DND-41 (cell line): ENCODE results near the gene SRL.

Experiments used
- ATAC-seq: fragments of 200-7000 bp; cut with Tn5 transposase; 3 replicates; pipeline ENCODE4 v1.9.1; 2021; ENCODE audit warnings: low read depth; ENCODE audit not compliant: insufficient read depth
- DNase-seq: peaks from one replicate; pipeline ENCODE4 v3.0.0-alpha.2; 2020
- H2AFZ ChIP-seq: 2 replicates; pipeline ENCODE4 v1.6.0; 2012; ENCODE audit warnings: low read depth, low read length
- H3K27ac ChIP-seq: 2 replicates; pipeline ENCODE4 v1.5.1; 2012; ENCODE audit warnings: low read length, inconsistent platforms
- H3K27me3 ChIP-seq: fragments of 200-600 bp; sonication (generic); 2 replicates; pipeline ENCODE4 v1.6.0; 2012; ENCODE audit warnings: low read length, mild to moderate bottlenecking, inconsistent platforms; ENCODE audit not compliant: insufficient read depth, poor library complexity
- H3K36me3 ChIP-seq: 2 replicates; pipeline ENCODE4 v1.5.1; 2012; ENCODE audit warnings: low read length, inconsistent platforms; ENCODE audit not compliant: insufficient read depth
- H3K4me1 ChIP-seq: 2 replicates; pipeline ENCODE4 v1.5.1; 2012; ENCODE audit warnings: mild to moderate bottlenecking, low read length; ENCODE audit not compliant: insufficient read depth
- H3K4me2 ChIP-seq: 2 replicates; pipeline ENCODE4 v1.6.0; 2012; ENCODE audit warnings: mild to moderate bottlenecking, moderate library complexity, low read length, inconsistent platforms; ENCODE audit not compliant: insufficient read depth
- H3K4me3 ChIP-seq, 2 experiments: fragments of 200-600 bp in 1 of 2; shearing (Covaris generic) in 1 of 2; 2 replicates each; pipeline ENCODE4 v1.5.1; 2012 to 2016; ENCODE audit warnings: inconsistent platforms in 2 of 2, low read length in 2 of 2, mild to moderate bottlenecking in 2 of 2, low read depth in 1 of 2, moderate library complexity in 1 of 2
- H3K79me2 ChIP-seq: 2 replicates; pipeline ENCODE4 v1.6.0; 2012; ENCODE audit warnings: low read length, inconsistent platforms; ENCODE audit not compliant: insufficient read depth
- H3K9ac ChIP-seq: 2 replicates; pipeline ENCODE4 v1.6.0; 2012; ENCODE audit warnings: low read depth, mild to moderate bottlenecking, inconsistent platforms, low read length, moderate library complexity
- H3K9me3 ChIP-seq: 2 replicates; pipeline ENCODE4 v1.5.1; 2012; ENCODE audit warnings: low read length, moderate library complexity, mild to moderate bottlenecking, inconsistent platforms; ENCODE audit not compliant: insufficient read depth, severe bottlenecking
- H4K20me1 ChIP-seq: 2 replicates; pipeline ENCODE4 v1.6.0; 2012; ENCODE audit warnings: low read length; ENCODE audit not compliant: insufficient read depth
- CTCF ChIP-seq: IDR thresholded peaks from 2 replicates; pipeline ENCODE4 v1.5.1; 2012; ENCODE audit warnings: borderline replicate concordance, low read length, moderate library complexity, mild to moderate bottlenecking; ENCODE audit not compliant: poor library complexity, severe bottlenecking; ENCODE audit errors: extremely low read depth
- EZH2 ChIP-seq: IDR thresholded peaks from 3 replicates; pipeline ENCODE4 v1.6.1; 2012; ENCODE audit warnings: borderline replicate concordance, low read depth, mild to moderate bottlenecking, moderate library complexity, low read length, inconsistent platforms; ENCODE audit not compliant: severe bottlenecking

The SRL gene

GRCh38 chr16:4263504-4264436, 21.9 kb upstream of the SRL start:
- no peak overlapping the region for H3K4me2 ChIP-seq

GRCh38 chr16:4262303-4262835, 20.5 kb upstream of the SRL start:
- DNase-seq (no peak), ATAC-seq (no peak)
- peaks cover 70% of the 10 kb centered on the region for H3K36me3 ChIP-seq
- H3K79me2 ChIP-seq = peaks cover 51% of the 10 kb centered on the region
- H3K27ac ChIP-seq = no peak overlapping the region
- H3K4me2 ChIP-seq = no peak overlapping the region
- no peak overlapping the region for H2AFZ ChIP-seq
- H3K4me3 ChIP-seq = no peak overlapping the region
- TF ChIP-seq EZH2 = no peak
- no peak for TF ChIP-seq CTCF
- H3K9me3 ChIP-seq = no peaks in the 10 kb centered on the region
- no peaks in the 10 kb centered on the region for H3K27me3 ChIP-seq
- no peak overlapping the region for H3K9ac ChIP-seq
- H3K4me1 ChIP-seq = no peaks in the 10 kb centered on the region
- peaks cover 68% of the 10 kb centered on the region for H4K20me1 ChIP-seq

More at GRCh38 chr16:4263504-4264436, 21.9 kb upstream of the SRL start:
- TF ChIP-seq CTCF = no peak
- TF ChIP-seq EZH2 = no peak
- Histone ChIP-seq H3K36me3 (peaks cover 67% of the 10 kb centered on the region), H3K27me3 (no peaks in the 10 kb centered on the region), H3K4me1 (no peaks in the 10 kb centered on the region), H3K9me3 (no peaks in the 10 kb centered on the region), H3K27ac (no peak overlapping the region), H3K79me2 (peaks cover 65% of the 10 kb centered on the region), H3K9ac (no peak overlapping the region), H4K20me1 (peaks cover 71% of the 10 kb centered on the region), H2AFZ (no peak overlapping the region), H3K4me3 (no peak overlapping the region)
- peak; percentile 29; the same call in 1 of the 3 replicates for ATAC-seq
- DNase-seq = no peak

GRCh38 chr16:4261557-4262172, 19.8 kb upstream of the SRL start:
- ATAC-seq = peak; percentile 81

More at GRCh38 chr16:4261557-4262172, 19.8 kb upstream of the SRL start:
- Histone ChIP-seq H3K9ac (no peak overlapping the region), H3K36me3 (peaks cover 68% of the 10 kb centered on the region), H3K4me2 (no peak overlapping the region), H4K20me1 (peaks cover 62% of the 10 kb centered on the region), H3K4me1 (no peaks in the 10 kb centered on the region), H3K27me3 (no peaks in the 10 kb centered on the region), H2AFZ (no peak overlapping the region), H3K9me3 (no peaks in the 10 kb centered on the region), H3K4me3 (no peak overlapping the region), H3K79me2 (peaks cover 44% of the 10 kb centered on the region), H3K27ac (no peak overlapping the region)
- TF ChIP-seq CTCF (peak; percentile 81), EZH2 (no peak)
- peak; percentile 58 for DNase-seq
